ENCODE measurements around the gene FAM221B. TPM values are rescaled to one million over a fixed set of nuclear protein-coding genes. Genes with fewer than 3 reads are reported as not detected.

Gene FAM221B
- total and polyA plus RNA-seq, 9 of the 15 experiments (the other 6 are each of a cell fraction or from before 2014, with no cell fraction given), result 0.01 TPM; not detected in 8

DNA sequence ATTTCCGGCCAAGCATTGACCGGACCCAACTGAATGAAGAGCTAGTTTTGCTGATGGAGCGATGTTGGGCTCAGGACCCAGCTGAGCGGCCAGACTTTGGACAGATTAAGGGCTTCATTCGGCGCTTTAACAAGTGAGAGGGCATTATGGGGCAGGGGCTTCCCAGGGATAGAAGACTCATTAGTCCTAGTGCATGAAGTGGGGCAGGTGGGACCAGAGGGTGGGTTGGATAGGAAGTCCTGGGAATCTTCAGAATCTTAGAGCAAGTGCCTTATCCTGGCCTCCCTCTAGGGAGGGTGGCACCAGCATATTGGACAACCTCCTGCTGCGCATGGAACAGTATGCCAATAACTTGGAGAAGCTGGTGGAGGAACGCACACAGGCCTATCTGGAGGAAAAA is 22.4 kb downstream of the FAM221B start:
- Histone ChIP-seq H3K4me2 (ENCODE audit: insufficient read depth, low read length) (no peak overlapping the region), H3K9ac (ENCODE audit: insufficient read depth in 1 of 2, low read depth in 2 of 2, low read length in 2 of 2) (no peak overlapping the region), H4K20me1 (replicated peaks; ENCODE audit: control insufficient read depth, insufficient read depth, low read length) (no peaks in the 10 kb centered on the region), H3K36me3 (ENCODE audit: control insufficient read depth, insufficient read depth, low read length) (peaks cover 55% of the 10 kb centered on the region; the same call in 1 of the 3 replicates), H3K27me3 (ENCODE audit: control insufficient read depth in 2 of 2, insufficient read depth in 2 of 2, low read length in 2 of 2) (no peaks in the 10 kb centered on the region), H3K9me1 (ENCODE audit: control insufficient read depth, insufficient read depth, low read length) (no peaks in the 10 kb centered on the region), H2AFZ (ENCODE audit: low read depth, low read length) (no peak overlapping the region), H3K9me3 (replicated peaks; ENCODE audit: control insufficient read depth, insufficient read depth, low read depth, low read length) (no peaks in the 10 kb centered on the region), H3K4me3 (no peak overlapping the region), H3K79me2 (ENCODE audit: control insufficient read depth, insufficient read depth, low read length) (no peaks in the 10 kb centered on the region; the same call in 2 of the 3 replicates), H3K4me1 (replicated peaks in 1 of 2; ENCODE audit: control insufficient read depth in 2 of 2, insufficient read depth in 2 of 2, low read length in 2 of 2) (peaks cover 5 to 10% of the 10 kb centered on the region in 2 experiments; a peak in 4 of 5 replicates), H3K27ac (ENCODE audit: extremely low read depth, low read depth, low read length) (no peak overlapping the region)
- ATAC-seq (no peak), FAIRE-seq (no peak), DNase-seq (ENCODE audit: extremely low read depth in 1 of 4, low spot score in 3 of 4) (no peak)
- intact Hi-C loops (cut with micrococcal nuclease), result no loop called here
- TF ChIP-seq, protein P1, sequence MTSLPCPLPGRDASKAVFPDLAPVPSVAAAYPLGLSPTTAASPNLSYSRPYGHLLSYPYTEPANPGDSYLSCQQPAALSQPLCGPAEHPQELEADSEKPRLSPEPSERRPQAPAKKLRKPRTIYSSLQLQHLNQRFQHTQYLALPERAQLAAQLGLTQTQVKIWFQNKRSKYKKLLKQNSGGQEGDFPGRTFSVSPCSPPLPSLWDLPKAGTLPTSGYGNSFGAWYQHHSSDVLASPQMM (CRISPR knock-in tag; IDR thresholded peaks at IDR 0.05), result no peak
- TF ChIP-seq RBM17 (IDR thresholded peaks at IDR 0.05; ENCODE audit: borderline replicate concordance, low read depth, low read length), result no peak
- in situ Hi-C loops (cut with MboI), result no loop called here
- 97% methylated on average over 8 of the region's 8 CpGs for WGBS (ENCODE audit: insufficient coverage, low coverage, missing lambda C conversion rate)
- POLR2A ChIA-PET, result no interaction called here
- CTCF ChIA-PET (ENCODE audit: low intra/inter-chr PET ratio), result no interaction called here
- no TSS peak for BruUV-seq (replicated peaks)

GRCh38 chr9:35801328-35802128 is 27.0 kb downstream of the FAM221B start:
- peak; percentile 98 for FAIRE-seq
- 11% methylated on average over 11 of the region's 13 CpGs for WGBS (ENCODE audit: insufficient coverage, low coverage, missing lambda C conversion rate)
- no peak overlapping the region for H3K4me3 ChIP-seq
- TF ChIP-seq YY1 (IDR thresholded peaks at IDR 0.05; ENCODE audit: borderline replicate concordance in 1 of 3, control insufficient read depth in 1 of 3, extremely low read depth in 1 of 3, insufficient read depth in 3 of 3, insufficient read length in 1 of 3, insufficient replicate concordance in 2 of 3, low read depth in 1 of 3, low read length in 2 of 3) (peak in 1 of 3 experiments; percentile 52), DACH1 (IDR thresholded peaks at IDR 0.05; ENCODE audit: partially characterized antibody) (peak; percentile 74), RCOR1 (IDR thresholded peaks at IDR 0.05; ENCODE audit: borderline replicate concordance in 1 of 2, low read depth in 2 of 2, low read length in 2 of 2) (no peak), MTA3 (IDR thresholded peaks at IDR 0.05; ENCODE audit: borderline replicate concordance) (no peak), HDGF (IDR thresholded peaks at IDR 0.05) (no peak), SP2 (IDR thresholded peaks at IDR 0.05; ENCODE audit: extremely low read depth, low read depth, low read length, poor library complexity, severe bottlenecking) (no peak), SRSF7 (optimal IDR thresholded peaks at IDR 0.05; ENCODE audit: low read depth, low read length) (no peak), MYBL2 (IDR thresholded peaks at IDR 0.05; ENCODE audit: low read depth) (no peak), MYBL2 (CRISPR knock-in tag; IDR thresholded peaks at IDR 0.05; ENCODE audit: borderline replicate concordance) (no peak), ZBTB17 (CRISPR knock-in tag; IDR thresholded peaks at IDR 0.05) (no peak)

More at GRCh38 chr9:35801328-35802128, 27.0 kb downstream of the FAM221B start:
- ATAC-seq, result peak; percentile 92
- Histone ChIP-seq H3K27me3 (ENCODE audit: control insufficient read depth in 2 of 2, insufficient read depth in 2 of 2, low read length in 2 of 2) (no peaks in the 10 kb centered on the region), H3K4me2 (ENCODE audit: insufficient read depth, low read length) (peak overlapping the region; percentile 64), H2AFZ (ENCODE audit: low read depth, low read length) (peak overlapping the region; percentile 74), H3K9me3 (replicated peaks; ENCODE audit: control insufficient read depth, insufficient read depth, low read depth, low read length) (no peaks in the 10 kb centered on the region), H3K9ac (ENCODE audit: insufficient read depth in 1 of 2, low read depth in 2 of 2, low read length in 2 of 2) (peak overlapping the region; percentile 15 to 35; a peak in 3 of 4 replicates), H3K79me2 (ENCODE audit: control insufficient read depth, insufficient read depth, low read length) (no peaks in the 10 kb centered on the region; the same call in 2 of the 3 replicates), H3K4me1 (replicated peaks in 1 of 2; ENCODE audit: control insufficient read depth in 2 of 2, insufficient read depth in 2 of 2, low read length in 2 of 2) (peaks cover 16 to 34% of the 10 kb centered on the region in 2 experiments; a peak in 4 of 5 replicates), H3K27ac (ENCODE audit: extremely low read depth, low read depth, low read length) (peak overlapping the region; percentile 61; the same call in 2 of the 3 replicates), H3K9me1 (ENCODE audit: control insufficient read depth, insufficient read depth, low read length) (no peaks in the 10 kb centered on the region), H4K20me1 (replicated peaks; ENCODE audit: control insufficient read depth, insufficient read depth, low read length) (no peaks in the 10 kb centered on the region), H3K36me3 (ENCODE audit: control insufficient read depth, insufficient read depth, low read length) (peaks cover 32% of the 10 kb centered on the region; the same call in 2 of the 3 replicates)
- POLR2A ChIA-PET, result interaction anchor here (0.6 to 1.5 kb wide), 7 partner anchors 8 to 162 kb away, joined by 3 to 7 read pairs (median 5); partner anchors contain the start of genes HINT2 and SPAG8
- in situ Hi-C loops (cut with MboI), result no loop called here
- BruUV-seq (replicated peaks), result no TSS peak
- peak; percentile 56 to 84 (median 70) for DNase-seq (ENCODE audit: extremely low read depth in 1 of 4, low spot score in 3 of 4)
- intact Hi-C loops (cut with micrococcal nuclease), result no loop called here
- CTCF ChIA-PET (ENCODE audit: low intra/inter-chr PET ratio), result no interaction called here

Data from K562 (cell line).